NCI-H1417 (cell line): ENCODE measurements around the gene ODF4.
"Not testable (repeated sequence)": the region's sequence is repeated elsewhere in the genome, so short reads cannot be mapped to it uniquely, and the experiment has no call there.

ENCODE experiments used
- DNase-seq, 3 experiments: peaks; one replicate each; lab custom pipeline; 2025; lab: John Stamatoyannopoulos, UW

ODF4 gene

GRCh38 chr17:8393470-8394231 is 54.0 kb downstream of the ODF4 start:
- DNase-seq, result peak in 1 of 3 experiments; percentile 1

GRCh38 chr17:8394497-8394896 is 54.9 kb downstream of the ODF4 start:
- not testable (repeated sequence) for DNase-seq
